Endothelial cell (in vitro differentiated cells): ENCODE results near the gene DLGAP1. TPM values are rescaled to one million over a fixed set of nuclear protein-coding genes. Genes with fewer than 3 reads are reported as not detected.

Experiments used
- DNase-seq: peaks from one replicate; pipeline ENCODE4 v3.0.0; 2021; ENCODE audit warnings: low spot score
- H3K27ac Mint-ChIP-seq: one replicate; pipeline ENCODE4 v1.8.0; 2021; ENCODE audit warnings: mixed read lengths, inconsistent platforms; ENCODE audit not compliant: unreplicated experiment
- H3K27me3 Mint-ChIP-seq: one replicate; pipeline ENCODE4 v1.8.0; 2021; ENCODE audit warnings: mild to moderate bottlenecking, moderate library complexity, mixed read lengths, inconsistent platforms; ENCODE audit not compliant: unreplicated experiment
- H3K36me3 Mint-ChIP-seq: one replicate; pipeline ENCODE4 v1.8.0; 2021; ENCODE audit warnings: mild to moderate bottlenecking, low read depth, mixed read lengths, inconsistent platforms; ENCODE audit not compliant: unreplicated experiment
- H3K4me1 Mint-ChIP-seq: one replicate; pipeline ENCODE4 v1.8.0; 2021; ENCODE audit warnings: mild to moderate bottlenecking, mixed read lengths, inconsistent platforms; ENCODE audit not compliant: unreplicated experiment
- H3K4me3 Mint-ChIP-seq: one replicate; pipeline ENCODE4 v1.8.0; 2021; ENCODE audit warnings: mild to moderate bottlenecking, mixed read lengths, inconsistent platforms; ENCODE audit not compliant: unreplicated experiment
- H3K9me3 Mint-ChIP-seq: one replicate; pipeline ENCODE4 v1.8.0; 2021; ENCODE audit warnings: mixed read lengths, inconsistent platforms; ENCODE audit not compliant: unreplicated experiment
- total RNA-seq: library from RNA; stranded (reverse); fragmentation: NEBNext Ultra II Directional; extraction: Animal tissue kit (Norgen Biotek cat#: 25700); gene quantifications from one replicate; pipeline ENCODE4 v1.2.1, GENCODE V29; 2021; ENCODE audit not compliant: unreplicated experiment
- TF ChIP-seq, protein P1 (sequence below): fragments of 200-600 bp; sonication (generic); IDR thresholded peaks from one replicate; pipeline ENCODE4 v1.5.0; 2021; ENCODE audit warnings: antibody characterized with exemption; ENCODE audit not compliant: unreplicated experiment

The DLGAP1 gene
- total RNA-seq, 1 donor from 2014 or later: 1.8 TPM

DNA sequence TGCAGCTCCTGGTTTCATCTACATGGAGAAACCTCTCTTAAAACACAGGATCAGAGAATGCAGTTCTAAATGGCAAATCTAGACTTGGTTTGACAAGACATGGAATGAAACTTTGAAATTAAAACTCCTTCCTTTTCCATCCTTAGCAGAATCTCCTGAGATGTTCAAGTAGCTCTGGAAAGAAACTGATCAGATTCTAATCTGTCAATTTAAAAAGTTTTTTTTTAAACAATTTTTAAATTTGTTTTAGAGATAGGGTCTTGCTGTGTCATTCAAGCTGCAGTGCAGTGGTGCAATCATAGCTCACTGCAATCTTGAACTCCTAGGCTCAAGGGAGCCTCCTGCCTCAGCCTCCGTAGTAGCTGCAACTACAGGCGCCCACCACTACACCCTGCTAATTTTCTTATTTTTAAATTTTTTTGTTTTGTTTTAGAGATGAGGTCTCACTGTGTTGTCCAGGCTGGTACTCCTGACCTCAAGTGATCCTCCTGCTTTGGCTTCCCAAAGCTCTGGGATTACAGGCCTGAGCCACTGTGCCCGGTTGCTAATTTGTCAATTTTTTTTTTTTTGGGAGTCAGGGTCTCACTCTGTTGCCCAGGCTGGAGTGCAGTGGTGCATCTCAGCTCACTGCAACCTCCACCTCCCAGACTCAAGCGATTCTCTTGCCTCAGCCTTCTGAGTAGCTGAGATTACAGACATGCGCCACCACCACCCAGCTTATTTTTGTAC is 788.4 kb downstream of the DLGAP1 start:
- peaks cover 3% of the 10 kb centered on the region for H3K27me3 Mint-ChIP-seq
- no peaks in the 10 kb centered on the region for H3K9me3 Mint-ChIP-seq
- TF ChIP-seq, protein P1, sequence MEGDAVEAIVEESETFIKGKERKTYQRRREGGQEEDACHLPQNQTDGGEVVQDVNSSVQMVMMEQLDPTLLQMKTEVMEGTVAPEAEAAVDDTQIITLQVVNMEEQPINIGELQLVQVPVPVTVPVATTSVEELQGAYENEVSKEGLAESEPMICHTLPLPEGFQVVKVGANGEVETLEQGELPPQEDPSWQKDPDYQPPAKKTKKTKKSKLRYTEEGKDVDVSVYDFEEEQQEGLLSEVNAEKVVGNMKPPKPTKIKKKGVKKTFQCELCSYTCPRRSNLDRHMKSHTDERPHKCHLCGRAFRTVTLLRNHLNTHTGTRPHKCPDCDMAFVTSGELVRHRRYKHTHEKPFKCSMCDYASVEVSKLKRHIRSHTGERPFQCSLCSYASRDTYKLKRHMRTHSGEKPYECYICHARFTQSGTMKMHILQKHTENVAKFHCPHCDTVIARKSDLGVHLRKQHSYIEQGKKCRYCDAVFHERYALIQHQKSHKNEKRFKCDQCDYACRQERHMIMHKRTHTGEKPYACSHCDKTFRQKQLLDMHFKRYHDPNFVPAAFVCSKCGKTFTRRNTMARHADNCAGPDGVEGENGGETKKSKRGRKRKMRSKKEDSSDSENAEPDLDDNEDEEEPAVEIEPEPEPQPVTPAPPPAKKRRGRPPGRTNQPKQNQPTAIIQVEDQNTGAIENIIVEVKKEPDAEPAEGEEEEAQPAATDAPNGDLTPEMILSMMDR: no peak
- H3K4me1 Mint-ChIP-seq: peaks cover 24% of the 10 kb centered on the region
- no peak overlapping the region for H3K4me3 Mint-ChIP-seq
- H3K36me3 Mint-ChIP-seq: no peaks in the 10 kb centered on the region
- no peak for DNase-seq
- no peak overlapping the region for H3K27ac Mint-ChIP-seq

DNA sequence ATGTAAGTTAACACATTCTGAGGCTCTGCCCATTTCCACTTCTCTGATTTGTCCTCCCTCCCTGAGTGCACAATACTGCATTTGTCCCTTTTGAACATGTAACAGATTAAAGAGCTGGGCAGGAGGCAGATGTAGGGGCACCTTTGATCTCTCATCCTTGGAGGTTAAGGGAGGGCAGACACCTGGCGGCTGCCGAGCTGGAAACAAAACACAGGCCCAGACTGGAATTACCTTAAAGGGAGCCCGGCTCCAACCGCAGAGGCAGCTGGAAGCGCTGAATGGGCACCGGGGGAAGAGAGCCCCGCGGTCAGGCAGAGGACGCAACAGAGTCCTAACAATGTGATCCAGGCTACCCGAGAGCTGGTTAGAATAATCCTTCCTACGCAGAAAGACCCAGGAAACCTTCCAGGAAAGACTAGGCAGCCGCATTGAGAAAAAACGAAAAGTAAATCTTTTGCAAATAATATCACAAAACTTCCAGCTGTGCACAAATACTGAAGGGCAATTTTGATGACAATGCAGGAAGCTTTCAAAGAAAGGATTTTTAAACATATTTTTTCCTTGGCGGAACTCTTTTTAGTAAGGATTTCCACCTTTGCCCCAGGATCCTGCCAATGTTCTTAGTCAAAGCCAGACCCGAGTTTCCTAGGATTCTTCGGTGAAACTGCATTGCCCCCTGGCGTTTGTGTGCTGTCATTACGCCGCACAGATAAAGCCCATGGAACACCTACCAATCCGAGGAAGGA is 789.2 kb downstream of the DLGAP1 start:
- H3K27ac Mint-ChIP-seq: peak overlapping the region; percentile 88
- peak overlapping the region; percentile 54 for H3K4me3 Mint-ChIP-seq
- DNase-seq: peak; percentile 86
- TF ChIP-seq, protein P1: peak; percentile 95
- H3K27me3 Mint-ChIP-seq: peaks cover 3% of the 10 kb centered on the region
- peaks cover 24% of the 10 kb centered on the region for H3K4me1 Mint-ChIP-seq
- H3K9me3 Mint-ChIP-seq: no peaks in the 10 kb centered on the region
- H3K36me3 Mint-ChIP-seq: no peaks in the 10 kb centered on the region

DNA sequence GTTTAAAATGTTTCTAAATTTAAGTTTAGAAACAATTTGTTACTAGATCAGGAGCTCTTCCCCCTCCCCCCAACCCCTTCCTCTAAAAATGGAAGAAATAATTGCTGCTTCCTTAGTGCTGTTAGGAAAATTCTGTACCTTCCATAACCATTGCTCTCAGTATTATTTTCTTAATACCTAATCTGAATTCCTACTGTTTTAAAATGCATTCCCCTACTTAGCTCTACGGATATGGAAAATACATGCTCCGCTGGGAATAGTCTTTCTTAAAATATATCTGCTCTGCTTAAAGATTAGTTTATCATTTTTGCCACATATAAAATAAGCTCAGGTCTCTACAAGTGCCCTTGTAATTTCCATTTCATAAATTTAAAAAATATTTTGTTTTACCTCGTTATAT is 789.9 kb downstream of the DLGAP1 start:
- Mint-ChIP-seq H3K4me3 (no peak overlapping the region), H3K27me3 (peaks cover 3% of the 10 kb centered on the region), H3K9me3 (no peaks in the 10 kb centered on the region), H3K36me3 (no peaks in the 10 kb centered on the region), H3K4me1 (peaks cover 28% of the 10 kb centered on the region), H3K27ac (peak overlapping the region; percentile 88)
- DNase-seq: no peak
- TF ChIP-seq, protein P1: no peak

DNA sequence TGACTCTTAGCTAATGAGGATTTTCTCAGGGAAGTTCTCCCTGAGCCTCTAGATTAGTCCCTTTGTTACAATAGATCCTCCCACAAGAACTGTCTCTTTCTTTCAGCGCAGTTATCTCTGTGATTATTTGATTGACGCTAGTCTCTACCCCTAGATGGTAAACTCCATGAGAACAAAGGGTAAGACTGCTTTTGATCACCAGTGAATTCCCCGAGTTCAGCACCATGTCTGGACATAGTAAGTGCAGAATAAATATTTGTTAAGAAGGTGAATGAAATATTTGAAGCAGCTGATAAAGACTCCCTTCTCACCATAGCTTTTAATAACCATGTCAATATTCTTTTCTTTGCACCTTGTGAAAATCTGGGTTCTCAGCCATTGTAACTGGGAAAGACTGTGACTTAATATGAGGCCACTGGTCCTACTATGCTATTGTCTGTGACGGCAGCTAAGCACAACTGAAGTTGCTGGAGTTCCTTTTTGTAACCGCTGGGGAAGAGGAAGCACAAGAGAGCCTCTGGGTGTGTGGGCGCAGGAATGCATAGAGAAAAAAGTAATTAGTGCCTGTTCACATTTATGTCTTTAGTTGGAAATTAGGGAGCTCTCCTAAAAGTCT is 790.4 kb downstream of the DLGAP1 start:
- TF ChIP-seq, protein P1: no peak
- Mint-ChIP-seq H3K4me1 (peaks cover 31% of the 10 kb centered on the region), H3K36me3 (no peaks in the 10 kb centered on the region), H3K27me3 (peaks cover 1% of the 10 kb centered on the region), H3K9me3 (no peaks in the 10 kb centered on the region), H3K27ac (peak overlapping the region; percentile 88), H3K4me3 (no peak overlapping the region)
- no peak for DNase-seq
